ENCODE results near the gene MED9. TPM values are rescaled to one million over a fixed set of nuclear protein-coding genes. Genes with fewer than 3 reads are reported as not detected.

The MED9 gene
- total RNA-seq, 2 donors from 2014 or later: 7.0 to 8.8 TPM

DNA sequence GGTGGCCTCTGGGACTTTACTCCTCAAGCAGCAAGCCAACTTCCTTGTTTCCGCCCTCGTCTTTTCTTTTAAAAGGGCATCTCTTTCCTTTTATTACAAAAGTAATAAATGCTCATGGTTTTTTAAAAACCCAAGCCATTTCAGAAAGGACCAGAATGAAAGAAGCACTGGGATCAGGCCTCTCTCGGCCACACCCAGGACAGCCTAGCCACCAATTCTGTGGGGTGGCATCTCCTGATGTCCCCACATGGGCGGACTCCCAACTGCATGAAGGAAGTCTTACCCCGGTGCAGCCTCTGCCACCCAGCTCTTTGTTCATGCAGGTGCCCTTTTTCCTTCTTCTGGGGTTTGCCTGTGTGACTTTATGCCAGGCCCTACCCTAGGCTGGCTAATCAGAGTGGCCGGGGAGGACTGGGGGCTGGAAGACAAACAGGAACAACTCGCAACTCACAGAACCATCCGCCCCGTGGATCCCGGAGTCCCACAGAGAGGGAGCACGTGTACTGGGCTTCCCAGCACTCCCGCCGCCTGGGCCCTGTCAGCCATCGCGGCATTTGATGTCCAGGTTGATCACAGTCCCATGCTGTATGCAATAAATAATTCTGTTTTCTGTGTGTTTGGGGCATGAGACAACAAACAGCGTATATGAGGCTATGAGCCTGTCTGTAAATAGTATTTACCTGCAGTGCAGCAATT lies 22.0 kb downstream of the MED9 start:
- intact Hi-C loops (cut with DNase I): loop anchor here (10.0 kb wide), 4 partner anchors 86 to 146 kb away; no protein-coding TSS in a partner anchor
- DNase-seq (ENCODE audit: low spot score): peak; percentile 81

DNA sequence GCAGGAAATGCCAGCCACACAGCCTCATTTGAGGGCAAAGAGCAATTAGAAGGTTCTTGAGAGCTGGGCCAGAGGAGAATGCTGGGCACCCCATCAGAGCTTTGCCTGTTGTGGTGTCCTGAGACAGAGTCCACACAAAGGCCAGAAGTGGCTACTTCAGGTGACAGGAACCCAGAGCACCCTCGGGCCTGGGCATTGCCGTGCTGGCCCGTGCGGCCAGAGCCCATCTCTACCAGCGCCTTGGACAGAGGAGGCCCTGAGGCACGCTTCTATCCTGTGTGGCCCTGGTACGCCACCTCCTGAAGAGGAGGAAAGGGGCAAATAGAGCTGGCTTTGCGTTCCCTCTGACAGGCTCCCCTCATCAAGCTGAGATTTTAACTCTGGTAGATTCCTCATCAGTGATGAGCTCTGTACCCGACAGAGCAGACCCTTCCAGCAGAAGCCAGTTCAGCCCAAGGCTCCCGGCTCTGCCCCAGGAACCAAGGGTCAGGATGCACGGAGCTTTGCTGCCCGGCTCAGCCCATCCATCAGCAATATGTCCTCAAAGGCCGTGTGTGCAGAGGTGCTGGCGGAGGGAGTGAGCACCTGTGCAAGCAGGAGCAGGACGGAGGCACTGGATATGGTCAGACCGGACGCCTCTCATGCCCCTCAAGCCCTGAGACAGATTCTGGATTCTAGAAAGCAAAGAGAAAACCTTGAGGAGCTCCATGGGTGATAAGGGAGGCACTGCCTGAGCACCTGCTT lies 22.8 kb downstream of the MED9 start:
- intact Hi-C loops (cut with DNase I): loop anchor here (10.0 kb wide), 4 partner anchors 85 to 145 kb away; no protein-coding TSS in a partner anchor
- DNase-seq (ENCODE audit: low spot score): peak; percentile 64

DNA sequence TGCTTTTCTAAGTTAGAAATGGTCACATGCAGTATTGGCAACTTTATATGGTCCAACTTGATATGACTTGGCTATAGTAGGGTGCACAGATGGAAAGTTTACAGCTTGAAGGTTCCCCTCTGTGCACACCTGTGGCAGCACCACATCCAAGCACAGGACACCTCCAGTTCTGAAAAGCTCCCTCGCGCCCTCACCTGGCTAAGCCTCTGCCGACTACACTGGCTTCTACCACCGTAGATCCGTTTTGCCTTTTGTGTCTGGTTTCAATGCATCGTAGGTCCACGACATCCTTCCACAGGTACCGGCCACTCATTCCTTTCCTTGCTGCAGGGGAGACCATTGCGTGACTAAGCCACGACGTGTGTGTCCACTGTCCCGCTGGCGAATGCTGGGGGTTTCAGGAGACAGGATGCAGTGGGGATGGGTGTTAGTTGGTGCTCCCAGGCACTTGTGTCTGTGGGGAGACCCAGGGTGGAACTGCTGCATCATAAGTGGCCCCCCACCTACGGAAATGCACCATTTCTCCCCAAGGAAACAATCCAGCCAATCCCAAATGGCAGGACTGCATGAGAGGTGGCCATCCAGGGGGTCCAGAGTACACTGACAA lies 24.3 kb downstream of the MED9 start:
- intact Hi-C loops (cut with DNase I): no loop called here
- no peak for DNase-seq (ENCODE audit: low spot score)

GRCh38 chr17:17502741-17503565 lies 26.2 kb downstream of the MED9 start:
- intact Hi-C loops (cut with DNase I): no loop called here
- DNase-seq (ENCODE audit: low spot score): no peak

GRCh38 chr17:17503566-17504130 lies 26.8 kb downstream of the MED9 start:
- no peak for DNase-seq (ENCODE audit: low spot score)
- intact Hi-C loops (cut with DNase I): no loop called here

DNA sequence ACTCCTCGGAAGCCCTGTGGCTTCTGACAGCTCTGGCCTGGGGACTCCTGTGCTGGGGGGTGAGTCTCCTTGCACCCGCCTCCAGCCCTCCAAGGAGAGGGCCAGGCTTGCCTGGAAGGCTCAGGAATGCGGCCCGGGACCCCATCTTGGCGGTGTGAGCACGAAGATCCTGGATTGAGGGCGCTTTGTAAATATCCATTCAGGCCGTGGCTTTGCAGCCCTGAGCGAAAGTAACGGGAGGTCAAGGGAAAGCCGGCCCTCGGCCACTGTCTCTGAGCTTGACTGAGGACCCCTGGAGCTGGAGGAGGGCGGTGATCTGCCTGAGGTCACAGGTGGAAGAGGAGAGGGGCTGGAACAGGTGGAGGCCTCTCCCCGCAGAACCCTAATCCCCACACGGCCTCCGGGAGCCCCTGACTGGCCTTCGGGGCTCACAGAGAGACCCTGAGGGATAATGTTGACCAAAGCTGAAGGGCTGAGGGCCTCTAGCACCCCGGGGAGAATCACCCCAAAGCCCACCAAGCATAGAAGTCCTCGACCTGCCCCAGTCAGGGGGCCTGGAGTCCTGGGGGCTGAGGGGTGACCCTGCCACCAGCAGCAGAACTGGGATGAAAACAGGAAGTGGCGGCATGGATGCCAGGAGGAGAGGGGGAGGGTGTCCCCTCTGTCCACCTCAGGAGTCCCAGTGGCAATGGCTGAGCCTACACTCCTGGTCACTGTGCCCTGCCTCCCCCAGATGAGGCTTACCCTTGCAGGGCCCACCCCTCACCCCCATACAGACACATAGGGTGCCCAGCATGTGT lies 27.7 kb downstream of the MED9 start:
- DNase-seq (ENCODE audit: low spot score): no peak
- intact Hi-C loops (cut with DNase I): no loop called here

DNA sequence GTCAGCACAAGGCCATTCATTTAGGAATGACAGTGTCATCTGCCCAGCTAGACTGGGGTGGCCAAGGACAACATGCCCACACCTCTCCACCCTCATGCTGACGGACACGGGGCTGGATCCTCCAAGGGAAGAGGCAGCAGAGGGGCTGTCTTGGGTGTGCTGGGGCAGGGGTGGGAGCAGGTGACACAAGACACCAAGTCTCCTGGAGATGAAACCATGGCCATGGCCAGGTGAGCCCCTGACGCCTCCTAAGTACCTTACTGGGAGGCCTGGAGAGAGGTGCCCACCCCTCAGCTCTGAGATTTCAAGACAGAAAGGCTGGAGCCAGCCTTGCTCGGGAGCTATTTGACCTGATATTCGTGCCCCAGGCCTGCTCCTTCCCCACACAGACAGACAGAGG lies 28.4 kb downstream of the MED9 start:
- no peak for DNase-seq (ENCODE audit: low spot score)
- intact Hi-C loops (cut with DNase I): no loop called here

DNA sequence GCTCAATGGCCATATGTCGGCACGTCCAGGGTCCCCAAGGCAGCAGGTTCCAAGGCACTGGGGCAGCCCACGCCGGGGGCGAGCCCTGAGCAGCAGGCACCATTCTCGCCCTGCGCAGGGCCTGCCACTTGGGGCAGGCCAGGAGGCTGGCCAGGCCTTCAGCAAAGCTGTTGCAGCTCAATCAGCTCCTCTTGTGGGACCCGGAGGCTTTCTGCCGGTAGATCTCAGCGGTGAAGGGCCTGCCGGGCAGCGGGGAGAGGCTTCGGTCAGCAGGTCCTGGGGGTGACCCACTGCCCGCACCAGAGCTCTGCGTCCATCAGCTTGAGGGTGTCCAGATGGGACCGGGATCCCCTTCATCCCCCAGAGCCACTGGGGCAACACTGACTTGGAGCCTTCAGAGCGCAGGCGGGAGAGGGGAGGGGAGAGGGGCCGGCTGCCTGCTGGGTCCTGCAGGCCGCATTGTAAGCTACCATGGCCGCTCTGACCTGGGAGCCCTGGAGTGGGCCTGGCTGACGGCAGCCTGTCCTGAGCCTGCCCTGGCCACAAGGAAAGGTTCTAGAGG lies 28.9 kb downstream of the MED9 start:
- intact Hi-C loops (cut with DNase I): no loop called here
- DNase-seq (ENCODE audit: low spot score): no peak

GRCh38 chr17:17506181-17506741 lies 29.5 kb downstream of the MED9 start:
- intact Hi-C loops (cut with DNase I): no loop called here
- DNase-seq (ENCODE audit: low spot score): peak; percentile 81

GRCh38 chr17:17506893-17507464 lies 30.2 kb downstream of the MED9 start:
- peak; percentile 85 for DNase-seq (ENCODE audit: low spot score)
- intact Hi-C loops (cut with DNase I): no loop called here

- intact Hi-C loops (cut with DNase I): no loop called here
- peak; percentile 66 for DNase-seq (ENCODE audit: low spot score)
Observed at GRCh38 chr17:17507465-17508011, 30.7 kb downstream of the MED9 start.

- intact Hi-C loops (cut with DNase I): no loop called here
- DNase-seq (ENCODE audit: low spot score): peak; percentile 36
Observed at GRCh38 chr17:17508019-17508535, 31.3 kb downstream of the MED9 start.

- intact Hi-C loops (cut with DNase I): no loop called here
Observed at GRCh38 chr17:17508646-17509591, 32.1 kb downstream of the MED9 start.

DNA sequence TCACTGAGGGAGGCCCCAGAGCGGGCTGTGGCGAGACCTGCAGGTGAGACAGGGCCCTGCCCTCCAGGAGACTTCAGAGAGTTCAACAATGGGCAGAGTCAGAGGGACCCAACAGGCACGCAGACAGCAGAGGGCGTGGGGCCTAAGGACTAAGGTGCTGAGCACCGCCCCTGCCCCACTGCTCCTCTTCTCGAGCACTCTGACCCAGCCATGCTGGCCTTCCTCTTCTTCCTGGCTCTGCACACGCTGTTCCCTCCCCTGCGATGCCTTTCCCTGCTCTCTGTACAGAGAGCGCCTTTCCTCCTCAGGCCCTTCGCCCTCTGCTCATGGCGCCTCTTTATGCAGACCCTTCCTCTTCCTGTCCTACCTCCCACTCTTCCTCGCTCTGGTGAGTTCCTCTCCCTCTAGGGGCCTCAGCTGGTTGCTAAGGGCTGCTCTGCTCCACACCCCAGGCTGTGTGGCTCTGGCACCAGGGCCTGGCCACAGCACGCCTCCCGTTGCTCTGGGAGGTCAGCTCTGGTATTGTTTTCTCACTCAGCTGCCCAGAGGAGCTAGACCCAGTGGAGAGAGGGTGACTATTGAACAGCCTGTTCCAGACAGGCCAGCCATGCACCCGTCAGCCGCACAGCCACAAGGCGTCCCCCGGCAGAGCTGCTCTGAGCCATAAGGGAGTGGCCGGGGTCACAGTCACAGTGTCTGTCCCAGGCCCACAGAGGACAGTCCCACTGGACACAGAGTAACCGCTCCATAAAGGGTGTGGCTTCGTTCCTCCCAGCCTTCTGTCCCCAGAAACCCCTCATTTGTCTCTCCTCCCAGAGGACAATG lies 33.0 kb downstream of the MED9 start:
- intact Hi-C loops (cut with DNase I): no loop called here

More at GRCh38 chr17:17508646-17509591, 32.1 kb downstream of the MED9 start:
- DNase-seq (ENCODE audit: low spot score): peak; percentile 76

More for the DNA sequence above, 33.0 kb downstream of the MED9 start:
- peak; percentile 67 for DNase-seq (ENCODE audit: low spot score)

All from posterior vena cava (tissue), 2 donors.